DOHH2 (cell line): ENCODE results near the gene RAD51B.

ENCODE experiments used
- H3F3A ChIP-seq: fragments of 200-600 bp; sonication (generic), shearing (Covaris generic); 2 replicates; pipeline ENCODE4 v1.6.0; 2016; ENCODE audit warnings: antibody characterized with exemption, mild to moderate bottlenecking; ENCODE audit not compliant: control insufficient read depth, insufficient read depth
- H3K27ac ChIP-seq: fragments of 200-600 bp; sonication (generic); 2 replicates; pipeline ENCODE4 v1.5.1; 2014; ENCODE audit warnings: low read depth, mild to moderate bottlenecking, low read length, moderate library complexity
- H3K27me3 ChIP-seq: fragments of 200-600 bp; sonication (generic); 2 replicates; pipeline ENCODE4 v1.6.1; 2014; ENCODE audit warnings: mild to moderate bottlenecking, low read length, mixed read lengths; ENCODE audit not compliant: control insufficient read depth
- H3K36me3 ChIP-seq: fragments of 200-600 bp; sonication (generic); 2 replicates; pipeline ENCODE4 v1.6.1; 2014; ENCODE audit warnings: mild to moderate bottlenecking, low read length, moderate library complexity, mixed read lengths; ENCODE audit not compliant: control insufficient read depth
- H3K4me1 ChIP-seq: fragments of 200-600 bp; sonication (generic); 2 replicates; pipeline ENCODE4 v1.6.1; 2014; ENCODE audit warnings: mild to moderate bottlenecking, low read length, mixed read lengths; ENCODE audit not compliant: control insufficient read depth
- H3K4me2 ChIP-seq: fragments of 200-600 bp; sonication (generic); 2 replicates; pipeline ENCODE4 v1.6.0; 2014; ENCODE audit warnings: mild to moderate bottlenecking, low read length, moderate library complexity
- H3K4me3 ChIP-seq: fragments of 200-600 bp; sonication (generic); 2 replicates; pipeline ENCODE4 v1.5.1; 2014; ENCODE audit warnings: mild to moderate bottlenecking, low read length, mixed read lengths
- H3K79me2 ChIP-seq: fragments of 200-600 bp; sonication (generic); 2 replicates; pipeline ENCODE4 v1.6.1; 2014; ENCODE audit warnings: mild to moderate bottlenecking, low read length, mixed read lengths; ENCODE audit not compliant: control insufficient read depth
- H3K9me2 ChIP-seq: fragments of 200-600 bp; sonication (generic); replicated peaks from 2 replicates; pipeline ENCODE4 v1.6.1; 2014; ENCODE audit warnings: mild to moderate bottlenecking, low read length, mixed read lengths; ENCODE audit not compliant: control insufficient read depth
- H3K9me3 ChIP-seq: fragments of 200-600 bp; sonication (generic); 2 replicates; pipeline ENCODE4 v1.6.1; 2014; ENCODE audit warnings: antibody characterized with exemption, low read length, mixed read lengths; ENCODE audit not compliant: control insufficient read depth, insufficient read depth
- H4K20me1 ChIP-seq: fragments of 200-600 bp; sonication (generic); 2 replicates; pipeline ENCODE4 v1.6.0; 2014; ENCODE audit warnings: low read depth, mild to moderate bottlenecking, antibody characterized with exemption, low read length, moderate library complexity; ENCODE audit not compliant: control insufficient read depth, insufficient read depth
- EZH2phosphoT487 ChIP-seq: fragments of 200-600 bp; sonication (generic); IDR thresholded peaks from 2 replicates; pipeline ENCODE4 v1.6.1; 2017; ENCODE audit warnings: borderline replicate concordance, mild to moderate bottlenecking, antibody characterized with exemption, low read length, moderate library complexity, mixed read lengths
- TF ChIP-seq, protein P1 (sequence below): fragments of 200-600 bp; sonication (generic); IDR thresholded peaks from one replicate; pipeline ENCODE4 v1.5.1; 2014; ENCODE audit warnings: antibody characterized with exemption, mild to moderate bottlenecking, low read depth, low read length; ENCODE audit not compliant: poor library complexity, severe bottlenecking

Gene RAD51B

GRCh38 chr14:68693926-68694325 is 874.3 kb downstream of the RAD51B start:
- H3K36me3 ChIP-seq, result no peaks in the 10 kb centered on the region
- H3K79me2 ChIP-seq, result no peaks in the 10 kb centered on the region
- H3K27me3 ChIP-seq, result no peaks in the 10 kb centered on the region
- no peaks in the 10 kb centered on the region for H3K9me3 ChIP-seq
- peaks cover 65% of the 10 kb centered on the region for H3K4me1 ChIP-seq
- no peaks in the 10 kb centered on the region for H3K9me2 ChIP-seq
- H3F3A ChIP-seq, result no peaks in the 10 kb centered on the region
- no peak overlapping the region for H3K4me3 ChIP-seq
- H3K27ac ChIP-seq, result no peak overlapping the region
- no peaks in the 10 kb centered on the region for H4K20me1 ChIP-seq
- TF ChIP-seq, protein P1, sequence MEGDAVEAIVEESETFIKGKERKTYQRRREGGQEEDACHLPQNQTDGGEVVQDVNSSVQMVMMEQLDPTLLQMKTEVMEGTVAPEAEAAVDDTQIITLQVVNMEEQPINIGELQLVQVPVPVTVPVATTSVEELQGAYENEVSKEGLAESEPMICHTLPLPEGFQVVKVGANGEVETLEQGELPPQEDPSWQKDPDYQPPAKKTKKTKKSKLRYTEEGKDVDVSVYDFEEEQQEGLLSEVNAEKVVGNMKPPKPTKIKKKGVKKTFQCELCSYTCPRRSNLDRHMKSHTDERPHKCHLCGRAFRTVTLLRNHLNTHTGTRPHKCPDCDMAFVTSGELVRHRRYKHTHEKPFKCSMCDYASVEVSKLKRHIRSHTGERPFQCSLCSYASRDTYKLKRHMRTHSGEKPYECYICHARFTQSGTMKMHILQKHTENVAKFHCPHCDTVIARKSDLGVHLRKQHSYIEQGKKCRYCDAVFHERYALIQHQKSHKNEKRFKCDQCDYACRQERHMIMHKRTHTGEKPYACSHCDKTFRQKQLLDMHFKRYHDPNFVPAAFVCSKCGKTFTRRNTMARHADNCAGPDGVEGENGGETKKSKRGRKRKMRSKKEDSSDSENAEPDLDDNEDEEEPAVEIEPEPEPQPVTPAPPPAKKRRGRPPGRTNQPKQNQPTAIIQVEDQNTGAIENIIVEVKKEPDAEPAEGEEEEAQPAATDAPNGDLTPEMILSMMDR, result no peak
- no peak for TF ChIP-seq EZH2phosphoT487
- peak overlapping the region; percentile 45 for H3K4me2 ChIP-seq

DNA sequence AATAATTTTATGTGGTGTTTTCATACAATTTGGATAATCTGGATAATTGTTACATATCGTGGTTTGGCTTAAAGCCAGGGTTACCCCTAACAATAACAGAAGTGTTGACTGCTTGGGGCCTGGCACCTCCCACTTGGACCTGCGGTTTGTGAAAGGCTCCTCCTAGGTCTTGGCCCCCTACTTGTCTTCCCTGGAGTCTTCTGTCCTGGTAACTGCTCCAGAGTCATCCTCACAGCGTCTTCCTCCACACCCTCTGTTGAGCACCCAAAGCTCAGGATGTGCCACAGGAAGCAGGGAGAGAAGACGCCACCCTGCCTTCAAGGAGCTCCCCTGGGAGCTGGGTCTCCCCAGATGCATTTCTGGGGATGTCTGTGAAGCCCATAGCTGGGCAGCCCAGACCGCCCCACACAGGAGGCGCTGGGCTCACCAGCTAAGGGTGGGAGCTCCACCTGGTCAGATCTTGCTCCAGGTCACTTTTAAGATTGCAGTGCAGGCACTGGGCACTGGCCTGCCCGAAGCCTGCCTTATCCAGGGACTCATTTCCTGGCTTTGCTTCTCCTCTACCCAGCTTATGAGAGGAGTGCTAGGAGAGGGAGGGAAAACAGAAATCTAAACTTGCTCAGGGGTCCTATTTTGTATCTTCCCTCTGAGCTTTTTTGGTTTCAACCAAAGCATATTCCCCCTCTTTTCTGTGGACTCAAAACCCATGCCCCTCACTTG is 875.1 kb downstream of the RAD51B start:
- Histone ChIP-seq H3K27me3 (no peaks in the 10 kb centered on the region), H3K79me2 (no peaks in the 10 kb centered on the region), H3K9me2 (no peaks in the 10 kb centered on the region), H3K9me3 (no peaks in the 10 kb centered on the region), H3K4me1 (peaks cover 65% of the 10 kb centered on the region), H3K36me3 (no peaks in the 10 kb centered on the region), H4K20me1 (no peaks in the 10 kb centered on the region), H3K4me3 (peak overlapping the region; percentile 21), H3K4me2 (peak overlapping the region; percentile 45), H3F3A (no peaks in the 10 kb centered on the region), H3K27ac (no peak overlapping the region)
- TF ChIP-seq EZH2phosphoT487, result no peak
- TF ChIP-seq, protein P1, result no peak

- Histone ChIP-seq H3K79me2 (no peaks in the 10 kb centered on the region), H4K20me1 (no peaks in the 10 kb centered on the region), H3K27me3 (no peaks in the 10 kb centered on the region), H3K4me3 (no peak overlapping the region), H3K4me2 (peak overlapping the region; percentile 45; the same call in 1 of the 2 replicates), H3K27ac (no peak overlapping the region), H3F3A (no peaks in the 10 kb centered on the region), H3K9me2 (no peaks in the 10 kb centered on the region), H3K36me3 (no peaks in the 10 kb centered on the region), H3K4me1 (peaks cover 58% of the 10 kb centered on the region), H3K9me3 (no peaks in the 10 kb centered on the region)
- no peak for TF ChIP-seq EZH2phosphoT487
- TF ChIP-seq, protein P1, result no peak
Measured at GRCh38 chr14:68695326-68695768, 875.8 kb downstream of the RAD51B start.
